Measurements from ENCODE around the gene AIRE. TPM values are rescaled to one million over a fixed set of nuclear protein-coding genes. Genes with fewer than 3 reads are reported as not detected.

The AIRE gene
- total RNA-seq, 1 experiment from 2014 or later = 0.17 TPM

DNA sequence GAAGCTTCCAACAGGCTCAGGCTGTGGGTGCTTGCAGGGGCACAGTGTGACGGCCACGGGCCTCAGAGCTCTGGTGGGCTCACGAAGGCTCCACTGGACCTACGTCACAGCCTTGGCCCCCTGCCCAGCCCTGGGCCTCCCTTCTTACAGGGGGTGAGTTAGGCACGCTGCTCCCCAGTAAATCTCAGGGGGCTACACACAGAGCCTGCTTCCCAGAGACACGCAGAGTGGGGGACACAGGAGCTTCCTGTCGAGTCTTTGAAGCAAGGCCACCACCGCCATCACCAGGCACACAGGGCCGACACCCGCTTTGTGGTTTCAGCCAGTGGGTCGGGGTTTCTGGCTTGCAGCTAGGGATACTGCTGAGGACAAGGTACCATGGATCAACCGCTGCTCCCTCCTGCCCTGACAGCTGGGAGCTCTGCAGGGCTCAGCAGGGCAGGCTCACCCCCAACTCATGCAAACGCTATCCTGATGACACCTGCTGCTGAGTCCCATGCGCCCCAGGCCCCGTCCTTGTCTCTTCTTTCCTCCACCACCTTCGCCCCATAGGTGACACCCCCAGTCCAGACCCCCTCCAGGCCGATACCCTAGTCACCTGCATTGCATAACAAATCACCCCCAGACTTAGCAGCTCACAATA is 59.0 kb downstream of the AIRE start:
- no peak for DNase-seq
- no peak overlapping the region; a peak in 2 of 7 replicates for H3K27ac Mint-ChIP-seq
- H2BK15ac ChIP-seq (ENCODE audit: low read depth, low read length) = no peak overlapping the region
- H3K27me3 Mint-ChIP-seq (ENCODE audit: low read depth) = no peaks in the 10 kb centered on the region
- H3K79me2 ChIP-seq (ENCODE audit: insufficient read depth, low read length) = no peaks in the 10 kb centered on the region
- no peaks in the 10 kb centered on the region for H3K27me3 ChIP-seq (ENCODE audit: insufficient read depth, low read length)
- H3K27ac ChIP-seq (ENCODE audit: insufficient read length, low read depth, low read length) = no peak overlapping the region
- no peak overlapping the region for H3K4me3 Mint-ChIP-seq
- no peak overlapping the region for H3K56ac ChIP-seq (ENCODE audit: insufficient read length, low read depth, low read length)
- no peak overlapping the region for H3K9ac ChIP-seq (ENCODE audit: extremely low read depth, insufficient read length, low read length)
- H3K4me2 ChIP-seq (ENCODE audit: insufficient read depth, insufficient read length, low read length) = no peak overlapping the region
- H2BK5ac ChIP-seq (ENCODE audit: insufficient read length, low read length) = no peak overlapping the region
- no peak overlapping the region; the same call in 1 of the 2 replicates for H3K14ac ChIP-seq (ENCODE audit: insufficient read depth, low read length)
- no peak overlapping the region for H2BK12ac ChIP-seq (ENCODE audit: insufficient read length, low read depth, low read length)
- H4K5ac ChIP-seq (ENCODE audit: insufficient read length, low read depth, low read length) = no peak overlapping the region
- H4K20me1 ChIP-seq (ENCODE audit: control insufficient read depth, insufficient read depth, insufficient read length) = no peaks in the 10 kb centered on the region
- H3K4me1 ChIP-seq (ENCODE audit: insufficient read depth, low read length) = no peaks in the 10 kb centered on the region
- no peak overlapping the region for H3K18ac ChIP-seq (ENCODE audit: insufficient read length, low read depth, low read length)
- H3K9me3 Mint-ChIP-seq = no peaks in the 10 kb centered on the region
- no peak overlapping the region for H2BK20ac ChIP-seq (ENCODE audit: low read depth, low read length, poor library complexity, severe bottlenecking)
- no peak overlapping the region for H4K91ac ChIP-seq (ENCODE audit: insufficient read length, low read depth, low read length)
- H2AK5ac ChIP-seq (ENCODE audit: insufficient read length, low read length) = no peak overlapping the region
- H3K4ac ChIP-seq (ENCODE audit: low read depth, low read length) = no peak overlapping the region
- no peak for TF ChIP-seq CTCF (conservative IDR thresholded peaks at IDR 0.05)
- peaks cover 2% of the 10 kb centered on the region for H3K23me2 ChIP-seq (ENCODE audit: insufficient read length, low read depth, low read length, poor library complexity, severe bottlenecking)
- H4K8ac ChIP-seq (replicated peaks; ENCODE audit: insufficient read length, low read depth, low read length) = no peak overlapping the region
- H3K23ac ChIP-seq (ENCODE audit: insufficient read length, low read depth, low read length) = no peak overlapping the region
- H2BK120ac ChIP-seq (ENCODE audit: low read depth, low read length, poor library complexity, severe bottlenecking) = no peak overlapping the region
- no peaks in the 10 kb centered on the region for H3K9me3 ChIP-seq (ENCODE audit: control insufficient read depth, low read depth, low read length)
- WGBS (ENCODE audit: extremely low coverage, insufficient read length, low lambda C conversion rate) = no CpG with 5 or more reads among the region's 17 CpGs
- no peaks in the 10 kb centered on the region for H3K79me1 ChIP-seq (ENCODE audit: insufficient read depth, low read depth, low read length, poor library complexity, severe bottlenecking)
- H3K36me3 Mint-ChIP-seq (ENCODE audit: insufficient read depth in 1 of 3, low read depth in 3 of 3) = no peaks in the 10 kb centered on the region
- H3T11ph ChIP-seq (ENCODE audit: low read length) = no peak overlapping the region
- peaks cover 24 to 38% of the 10 kb centered on the region in 2 experiments for H3K4me1 Mint-ChIP-seq
- no peak overlapping the region for H2AFZ ChIP-seq (ENCODE audit: low read length)
